NB4 (cell line): ENCODE measurements around the gene UGT2B10.

ENCODE experiments used
- MYC ChIP-seq: IDR thresholded peaks from 2 replicates; pipeline ENCODE4 v1.6.1; 2011; ENCODE audit warnings: low read depth, low read length
- TF ChIP-seq, protein P1 (sequence below): IDR thresholded peaks from one replicate; pipeline ENCODE4 v1.5.1; 2012; ENCODE audit warnings: low read depth, low read length
- TF ChIP-seq, protein P2 (sequence below): IDR thresholded peaks from 2 replicates; pipeline ENCODE4 v1.6.1; 2011; ENCODE audit warnings: low read depth, low read length

DNA sequence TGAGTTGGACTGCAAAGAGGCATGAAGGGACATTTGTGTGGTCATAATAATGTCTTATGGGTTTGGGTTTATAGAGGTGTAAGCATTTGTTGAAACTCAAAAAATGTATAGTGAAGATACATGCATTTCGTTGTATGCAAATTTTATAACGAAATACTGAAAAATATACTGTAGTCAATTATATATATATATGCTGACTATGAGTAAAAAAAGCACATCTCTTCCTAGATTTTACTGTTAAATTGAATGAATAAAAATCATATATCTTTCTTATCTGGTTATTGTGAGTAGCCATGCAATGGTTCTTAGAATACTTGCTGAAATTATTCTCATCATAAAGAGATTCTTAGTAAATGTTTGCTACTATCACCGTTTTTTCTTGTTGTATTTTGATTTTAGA, 34.5 kb downstream of the UGT2B10 start:
- TF ChIP-seq, protein P1, sequence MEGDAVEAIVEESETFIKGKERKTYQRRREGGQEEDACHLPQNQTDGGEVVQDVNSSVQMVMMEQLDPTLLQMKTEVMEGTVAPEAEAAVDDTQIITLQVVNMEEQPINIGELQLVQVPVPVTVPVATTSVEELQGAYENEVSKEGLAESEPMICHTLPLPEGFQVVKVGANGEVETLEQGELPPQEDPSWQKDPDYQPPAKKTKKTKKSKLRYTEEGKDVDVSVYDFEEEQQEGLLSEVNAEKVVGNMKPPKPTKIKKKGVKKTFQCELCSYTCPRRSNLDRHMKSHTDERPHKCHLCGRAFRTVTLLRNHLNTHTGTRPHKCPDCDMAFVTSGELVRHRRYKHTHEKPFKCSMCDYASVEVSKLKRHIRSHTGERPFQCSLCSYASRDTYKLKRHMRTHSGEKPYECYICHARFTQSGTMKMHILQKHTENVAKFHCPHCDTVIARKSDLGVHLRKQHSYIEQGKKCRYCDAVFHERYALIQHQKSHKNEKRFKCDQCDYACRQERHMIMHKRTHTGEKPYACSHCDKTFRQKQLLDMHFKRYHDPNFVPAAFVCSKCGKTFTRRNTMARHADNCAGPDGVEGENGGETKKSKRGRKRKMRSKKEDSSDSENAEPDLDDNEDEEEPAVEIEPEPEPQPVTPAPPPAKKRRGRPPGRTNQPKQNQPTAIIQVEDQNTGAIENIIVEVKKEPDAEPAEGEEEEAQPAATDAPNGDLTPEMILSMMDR = no peak
- TF ChIP-seq, protein P2, sequence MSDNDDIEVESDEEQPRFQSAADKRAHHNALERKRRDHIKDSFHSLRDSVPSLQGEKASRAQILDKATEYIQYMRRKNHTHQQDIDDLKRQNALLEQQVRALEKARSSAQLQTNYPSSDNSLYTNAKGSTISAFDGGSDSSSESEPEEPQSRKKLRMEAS = no peak
- no peak for TF ChIP-seq MYC
